Colonic mucosa (tissue), 4 donors: ENCODE data around the gene SFMBT2. TPM values are rescaled to one million over a fixed set of nuclear protein-coding genes. Genes with fewer than 3 reads are reported as not detected.

Experiments used
- DNase-seq: peaks from one replicate; pipeline ENCODE4 v3.0.0-alpha.2; 2020
- H3K27ac ChIP-seq: fragments of 200-600 bp; one replicate; pipeline ENCODE4 v1.8.0; 2021
- H3K27me3 ChIP-seq: fragments of 200-600 bp; one replicate; pipeline ENCODE4 v1.8.0; 2021
- H3K36me3 ChIP-seq: fragments of 200-600 bp; one replicate; pipeline ENCODE4 v1.8.0; 2021
- H3K4me1 ChIP-seq: fragments of 200-600 bp; one replicate; pipeline ENCODE4 v1.8.0; 2021; ENCODE audit warnings: mild to moderate bottlenecking
- H3K4me3 ChIP-seq: fragments of 200-600 bp; one replicate; pipeline ENCODE4 v1.8.0; 2021
- H3K9ac ChIP-seq, 2 donors: one replicate each; pipeline ENCODE4 v1.7.0; 2013; ENCODE audit warnings: control low read depth in 2 of 2, low read depth in 2 of 2, low read length in 2 of 2
- H3K9me3 ChIP-seq: fragments of 200-600 bp; one replicate; pipeline ENCODE4 v1.8.0; 2021
- intact Hi-C: fragments of 100-400 bp; cut with DNase I; formaldehyde crosslinking; loops from one replicate; pipeline ENCODE4 v1.14.1; 2022
- total RNA-seq, 2 donors: library from RNA; stranded (reverse); fragmentation: NEBNext Ultra II Directional in 1 of 2; extraction: Animal tissue kit (Norgen Biotek cat#: 25700) in 1 of 2; gene quantifications; one replicate each; pipeline ENCODE4 v1.2.1, GENCODE V29; 2021
- TF ChIP-seq, protein P1 (sequence below): fragments of 200-600 bp; IDR thresholded peaks from one replicate; pipeline ENCODE4 v1.8.0; 2022; ENCODE audit warnings: antibody characterized with exemption, mild to moderate bottlenecking
- donor health status: healthy.
- donor health status: DM: no; HTN: no; CAD: no.
- donor health status: DM: no; HTN: no; CAD: no.

Gene SFMBT2
- total RNA-seq, 2 donors from 2014 or later = 2.3 to 3.5 TPM

DNA sequence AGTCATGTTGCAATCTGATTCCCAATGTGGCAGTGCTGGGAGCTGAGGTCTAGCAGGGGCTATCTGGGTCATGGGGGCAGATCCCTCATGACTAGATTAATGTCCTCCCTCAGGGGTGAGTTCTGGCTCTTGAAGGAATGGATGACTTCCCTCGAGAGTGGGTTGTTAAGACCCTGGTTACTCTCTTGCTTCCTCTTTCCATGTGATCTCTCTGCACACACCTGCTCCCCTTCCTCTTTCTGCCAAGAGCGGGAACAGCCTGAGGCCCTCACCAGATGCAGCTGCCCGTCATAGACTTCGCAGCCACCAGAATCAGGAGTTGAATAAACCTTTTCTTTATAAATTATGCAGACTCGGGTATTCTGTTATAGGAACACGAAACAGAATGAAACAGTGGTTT, 37.8 kb downstream of the SFMBT2 start:
- TF ChIP-seq, protein P1, sequence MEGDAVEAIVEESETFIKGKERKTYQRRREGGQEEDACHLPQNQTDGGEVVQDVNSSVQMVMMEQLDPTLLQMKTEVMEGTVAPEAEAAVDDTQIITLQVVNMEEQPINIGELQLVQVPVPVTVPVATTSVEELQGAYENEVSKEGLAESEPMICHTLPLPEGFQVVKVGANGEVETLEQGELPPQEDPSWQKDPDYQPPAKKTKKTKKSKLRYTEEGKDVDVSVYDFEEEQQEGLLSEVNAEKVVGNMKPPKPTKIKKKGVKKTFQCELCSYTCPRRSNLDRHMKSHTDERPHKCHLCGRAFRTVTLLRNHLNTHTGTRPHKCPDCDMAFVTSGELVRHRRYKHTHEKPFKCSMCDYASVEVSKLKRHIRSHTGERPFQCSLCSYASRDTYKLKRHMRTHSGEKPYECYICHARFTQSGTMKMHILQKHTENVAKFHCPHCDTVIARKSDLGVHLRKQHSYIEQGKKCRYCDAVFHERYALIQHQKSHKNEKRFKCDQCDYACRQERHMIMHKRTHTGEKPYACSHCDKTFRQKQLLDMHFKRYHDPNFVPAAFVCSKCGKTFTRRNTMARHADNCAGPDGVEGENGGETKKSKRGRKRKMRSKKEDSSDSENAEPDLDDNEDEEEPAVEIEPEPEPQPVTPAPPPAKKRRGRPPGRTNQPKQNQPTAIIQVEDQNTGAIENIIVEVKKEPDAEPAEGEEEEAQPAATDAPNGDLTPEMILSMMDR = no peak
- Histone ChIP-seq H3K36me3 (no peaks in the 10 kb centered on the region), H3K4me3 (no peak overlapping the region), H3K27me3 (no peaks in the 10 kb centered on the region), H3K9me3 (no peaks in the 10 kb centered on the region), H3K9ac (no peak overlapping the region), H3K4me1 (no peaks in the 10 kb centered on the region), H3K27ac (no peak overlapping the region)
- intact Hi-C loops = no loop called here
- DNase-seq = no peak

DNA sequence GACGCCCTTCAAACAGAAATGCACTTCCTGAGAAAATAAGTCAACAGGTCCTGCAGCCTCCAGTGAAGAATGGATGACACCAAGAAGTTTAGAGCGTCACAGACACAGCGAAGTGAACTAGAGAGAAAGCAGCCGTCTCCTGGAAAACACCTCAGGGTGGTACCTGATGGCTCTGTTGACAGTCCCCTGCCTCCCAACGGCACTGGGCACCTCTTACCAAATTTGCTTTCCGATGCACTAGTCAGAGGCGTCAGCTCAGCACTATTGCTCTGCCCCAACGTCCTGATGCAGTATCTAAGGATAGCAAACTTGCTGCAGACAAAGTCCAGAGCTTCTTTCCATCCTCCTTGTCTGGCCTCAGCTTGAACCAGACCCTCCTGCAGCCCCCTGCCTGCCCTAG, 38.3 kb downstream of the SFMBT2 start:
- Histone ChIP-seq H3K4me3 (no peak overlapping the region), H3K4me1 (no peaks in the 10 kb centered on the region), H3K27me3 (no peaks in the 10 kb centered on the region), H3K36me3 (no peaks in the 10 kb centered on the region), H3K27ac (no peak overlapping the region), H3K9ac (no peak overlapping the region), H3K9me3 (no peaks in the 10 kb centered on the region)
- no peak for DNase-seq
- TF ChIP-seq, protein P1 = no peak
- intact Hi-C loops = no loop called here

DNA sequence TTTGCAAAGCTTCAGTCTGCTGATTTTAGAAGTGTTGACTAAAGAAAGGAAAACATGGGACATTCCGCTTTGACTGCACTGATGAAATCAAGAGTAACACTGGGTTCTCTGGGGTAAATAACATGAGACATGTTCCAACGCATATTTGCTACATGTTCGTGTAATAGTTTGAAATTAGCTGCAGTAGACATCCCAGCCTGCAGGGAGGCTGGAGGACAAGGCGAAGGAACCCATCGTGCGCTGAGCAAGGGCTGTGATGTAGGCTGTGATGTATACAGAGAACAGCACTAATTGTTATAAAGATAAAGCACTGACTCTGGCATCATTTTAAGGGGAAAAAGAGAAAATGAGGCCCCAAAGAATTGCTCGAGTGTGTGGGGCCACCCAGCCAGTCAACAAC, 40.3 kb downstream of the SFMBT2 start:
- Histone ChIP-seq H3K36me3 (no peaks in the 10 kb centered on the region), H3K27me3 (no peaks in the 10 kb centered on the region), H3K4me3 (no peak overlapping the region), H3K4me1 (no peaks in the 10 kb centered on the region), H3K9ac (no peak overlapping the region), H3K9me3 (no peaks in the 10 kb centered on the region), H3K27ac (no peak overlapping the region)
- intact Hi-C loops = no loop called here
- TF ChIP-seq, protein P1 = no peak
- DNase-seq = no peak

DNA sequence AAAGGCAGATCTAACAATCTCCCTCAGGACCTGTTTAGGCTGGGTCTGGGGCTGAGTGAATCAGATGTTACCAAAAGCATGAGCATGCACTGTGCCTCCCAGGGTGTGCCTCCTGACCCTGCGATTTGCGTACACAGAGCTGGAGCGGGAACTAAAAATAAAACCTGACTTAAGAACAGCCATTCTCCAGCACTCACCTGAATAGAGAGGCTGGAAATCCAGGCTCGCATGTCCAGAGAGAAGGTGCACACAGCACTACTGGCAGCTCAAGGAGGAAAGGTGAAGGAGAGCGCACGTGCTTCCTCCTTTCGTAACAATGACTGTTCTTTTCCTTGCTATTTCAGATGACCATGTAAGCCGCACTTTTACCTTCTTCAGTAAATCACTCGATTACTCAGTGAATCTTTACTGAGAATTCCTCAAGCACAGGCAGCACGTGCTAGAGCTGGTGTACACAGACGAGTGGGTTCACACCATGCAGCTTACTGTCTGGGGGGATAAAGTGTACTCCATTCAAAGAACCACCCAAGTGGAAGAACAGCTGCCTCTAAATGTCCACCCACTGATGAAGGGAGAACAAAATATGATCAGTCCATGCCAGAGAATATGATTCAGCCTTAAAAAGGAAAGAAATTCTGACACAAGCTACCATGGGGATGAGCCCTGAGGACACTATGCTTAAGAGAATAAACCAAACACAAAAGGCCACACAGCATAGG, 45.6 kb downstream of the SFMBT2 start:
- Histone ChIP-seq H3K27ac (no peak overlapping the region), H3K4me1 (no peaks in the 10 kb centered on the region), H3K9me3 (no peaks in the 10 kb centered on the region), H3K9ac (no peak overlapping the region), H3K4me3 (no peak overlapping the region), H3K27me3 (no peaks in the 10 kb centered on the region), H3K36me3 (no peaks in the 10 kb centered on the region)
- intact Hi-C loops = no loop called here
- DNase-seq = no peak
- TF ChIP-seq, protein P1 = no peak

DNA sequence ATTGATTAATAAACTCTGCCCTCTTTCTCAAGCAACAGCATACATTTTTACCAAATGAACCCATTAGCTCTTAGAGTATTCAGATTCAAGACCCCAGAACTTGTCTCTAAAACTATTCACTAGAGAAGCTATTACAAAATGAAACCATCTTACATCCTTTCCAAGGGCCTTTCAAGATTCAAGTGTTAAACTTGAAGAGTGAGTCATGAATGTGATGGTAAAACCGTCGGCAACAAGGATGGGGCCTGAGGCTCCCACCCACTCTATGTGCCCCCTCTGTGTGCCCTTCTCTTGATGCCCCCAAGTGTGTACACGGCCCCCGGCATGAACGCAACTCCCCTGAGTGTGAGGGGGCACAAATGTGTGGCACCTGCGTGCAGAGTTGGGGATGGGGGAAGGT, 46.4 kb downstream of the SFMBT2 start:
- Histone ChIP-seq H3K9ac (no peak overlapping the region), H3K4me3 (no peak overlapping the region), H3K27me3 (no peaks in the 10 kb centered on the region), H3K4me1 (no peaks in the 10 kb centered on the region), H3K27ac (no peak overlapping the region), H3K36me3 (no peaks in the 10 kb centered on the region), H3K9me3 (no peaks in the 10 kb centered on the region)
- DNase-seq = no peak
- intact Hi-C loops = no loop called here
- TF ChIP-seq, protein P1 = no peak
